SW480 (cell line): Measurements from ENCODE around the gene TRAPPC3L.
A peak's percentile ranks its signal among the peaks of the same experiment; 100 is the strongest.

Experiments used
- DNase-seq: peaks from one replicate; pipeline ENCODE4 v3.0.0-alpha.2; 2016; ENCODE audit warnings: low spot score

TRAPPC3L gene

DNA sequence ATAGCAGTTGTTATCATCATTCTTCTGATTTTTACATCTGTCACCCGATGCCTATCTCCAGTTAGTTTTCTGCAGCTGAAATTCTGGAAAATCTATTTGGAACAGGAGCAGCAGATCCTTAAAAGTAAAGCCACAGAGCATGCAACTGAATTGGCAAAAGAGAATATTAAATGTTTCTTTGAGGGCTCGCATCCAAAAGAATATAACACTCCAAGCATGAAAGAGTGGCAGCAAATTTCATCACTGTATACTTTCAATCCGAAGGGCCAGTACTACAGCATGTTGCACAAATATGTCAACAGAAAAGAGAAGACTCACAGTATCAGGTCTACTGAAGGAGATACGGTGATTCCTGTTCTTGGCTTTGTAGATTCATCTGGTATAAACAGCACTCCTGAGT, 82.2 kb downstream of the TRAPPC3L start:
- DNase-seq: no peak

DNA sequence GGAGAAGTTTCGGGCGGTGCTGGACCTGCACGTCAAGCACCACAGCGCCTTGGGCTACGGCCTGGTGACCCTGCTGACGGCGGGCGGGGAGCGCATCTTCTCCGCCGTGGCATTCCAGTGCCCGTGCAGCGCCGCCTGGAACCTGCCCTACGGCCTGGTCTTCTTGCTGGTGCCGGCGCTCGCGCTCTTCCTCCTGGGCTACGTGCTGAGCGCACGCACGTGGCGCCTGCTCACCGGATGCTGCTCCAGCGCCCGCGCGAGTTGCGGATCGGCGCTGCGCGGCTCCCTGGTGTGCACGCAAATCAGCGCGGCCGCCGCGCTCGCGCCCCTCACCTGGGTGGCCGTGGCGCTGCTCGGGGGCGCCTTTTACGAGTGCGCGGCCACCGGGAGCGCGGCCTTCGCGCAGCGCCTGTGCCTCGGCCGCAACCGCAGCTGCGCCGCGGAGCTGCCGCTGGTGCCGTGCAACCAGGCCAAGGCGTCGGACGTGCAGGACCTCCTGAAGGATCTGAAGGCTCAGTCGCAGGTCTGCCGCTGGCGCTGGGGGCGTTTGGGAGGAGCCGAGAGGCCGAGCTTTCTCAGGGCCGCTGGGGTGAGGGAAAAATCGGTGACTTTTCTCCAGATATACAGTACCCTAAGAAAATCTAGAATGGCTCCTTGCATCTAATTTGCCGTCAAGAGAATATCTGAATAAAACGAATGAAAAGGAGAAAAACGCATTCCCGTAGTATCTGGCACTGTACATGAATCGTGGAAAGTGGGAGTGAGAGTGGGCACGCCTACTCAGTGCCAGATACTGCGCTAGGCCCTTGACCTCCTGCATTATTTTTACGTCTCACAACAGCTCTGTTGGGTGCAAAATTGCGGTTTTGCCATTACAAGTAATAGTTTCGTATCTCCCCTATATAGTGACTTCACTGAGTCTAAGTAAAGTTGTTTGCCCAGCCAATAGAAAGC, 83.3 kb downstream of the TRAPPC3L start:
- DNase-seq: no peak

- no peak for DNase-seq
These were observed 84.1 kb downstream of the TRAPPC3L start, which contains the start of gene CALHM6 for GRCh38 chr6:116461331-116461931. Gene CALHM6 (plus strand): TSS chr6:116461375. CDS start chr6:116461930, 555 bp downstream.

GRCh38 chr6:116459927-116460326, 85.6 kb downstream of the TRAPPC3L start:
- DNase-seq: no peak

DNA sequence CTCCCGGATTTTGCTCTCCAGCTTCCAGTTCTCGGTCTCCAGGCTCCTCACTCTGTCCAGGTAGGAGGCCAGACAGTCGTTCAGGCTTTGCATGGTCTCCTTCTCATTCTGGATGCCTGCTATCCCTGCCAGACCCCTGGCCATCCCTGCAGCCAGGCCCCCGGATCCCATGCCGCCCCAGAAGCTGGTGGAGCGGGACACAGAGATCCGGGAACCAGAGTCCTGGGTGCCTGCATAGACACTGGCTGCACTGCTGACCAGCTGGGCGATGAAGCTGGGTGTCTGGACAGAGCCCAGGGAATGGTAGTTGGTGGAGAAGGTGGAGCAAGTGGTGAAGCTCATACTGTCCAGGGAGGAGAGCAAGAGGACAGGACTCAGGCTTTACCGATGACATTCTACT, 87.2 kb downstream of the TRAPPC3L start:
- DNase-seq: no peak

- no peak for DNase-seq
These were observed 88.6 kb downstream of the TRAPPC3L start for GRCh38 chr6:116456927-116457326.

DNA sequence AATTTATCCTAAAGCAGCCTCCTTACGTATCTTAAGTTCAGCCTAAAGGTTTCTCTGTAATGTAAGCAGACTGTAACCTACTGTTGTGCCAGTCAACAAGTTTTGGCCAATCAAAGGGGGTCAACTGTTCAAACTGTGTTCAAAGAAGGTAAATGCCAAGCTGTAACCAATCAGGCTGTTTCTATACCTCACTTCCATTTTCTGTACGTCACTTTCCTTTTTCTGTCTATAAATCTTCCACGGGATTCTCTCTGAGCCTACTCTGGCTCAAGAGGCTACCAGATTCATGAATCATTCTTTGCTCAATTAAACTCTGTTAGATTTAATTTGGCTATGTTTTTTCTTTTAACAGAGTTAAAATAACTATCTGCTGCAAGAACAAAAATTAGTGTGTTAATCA, 89.4 kb downstream of the TRAPPC3L start:
- no peak for DNase-seq

- no peak for DNase-seq
These were observed 93.0 kb downstream of the TRAPPC3L start for GRCh38 chr6:116452531-116452930.

DNA sequence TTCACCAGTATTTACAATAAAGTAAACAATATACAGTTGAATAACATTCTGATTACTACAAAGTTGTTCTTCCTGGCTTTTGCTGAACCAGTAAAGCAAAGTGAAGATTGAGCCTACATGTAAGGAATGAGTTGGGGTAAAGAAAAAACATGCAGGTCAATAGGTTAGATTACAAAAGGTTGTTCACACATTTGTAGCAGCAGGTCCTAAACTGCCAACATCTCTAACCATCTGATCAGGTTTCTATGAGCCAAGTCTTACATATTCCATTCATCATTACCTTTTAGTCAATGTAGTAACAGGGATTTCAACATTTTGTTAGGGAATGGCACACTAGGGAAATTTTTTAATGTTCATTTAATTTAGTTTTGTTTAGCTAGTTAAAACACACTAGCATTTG, 93.6 kb downstream of the TRAPPC3L start:
- DNase-seq: no peak

DNA sequence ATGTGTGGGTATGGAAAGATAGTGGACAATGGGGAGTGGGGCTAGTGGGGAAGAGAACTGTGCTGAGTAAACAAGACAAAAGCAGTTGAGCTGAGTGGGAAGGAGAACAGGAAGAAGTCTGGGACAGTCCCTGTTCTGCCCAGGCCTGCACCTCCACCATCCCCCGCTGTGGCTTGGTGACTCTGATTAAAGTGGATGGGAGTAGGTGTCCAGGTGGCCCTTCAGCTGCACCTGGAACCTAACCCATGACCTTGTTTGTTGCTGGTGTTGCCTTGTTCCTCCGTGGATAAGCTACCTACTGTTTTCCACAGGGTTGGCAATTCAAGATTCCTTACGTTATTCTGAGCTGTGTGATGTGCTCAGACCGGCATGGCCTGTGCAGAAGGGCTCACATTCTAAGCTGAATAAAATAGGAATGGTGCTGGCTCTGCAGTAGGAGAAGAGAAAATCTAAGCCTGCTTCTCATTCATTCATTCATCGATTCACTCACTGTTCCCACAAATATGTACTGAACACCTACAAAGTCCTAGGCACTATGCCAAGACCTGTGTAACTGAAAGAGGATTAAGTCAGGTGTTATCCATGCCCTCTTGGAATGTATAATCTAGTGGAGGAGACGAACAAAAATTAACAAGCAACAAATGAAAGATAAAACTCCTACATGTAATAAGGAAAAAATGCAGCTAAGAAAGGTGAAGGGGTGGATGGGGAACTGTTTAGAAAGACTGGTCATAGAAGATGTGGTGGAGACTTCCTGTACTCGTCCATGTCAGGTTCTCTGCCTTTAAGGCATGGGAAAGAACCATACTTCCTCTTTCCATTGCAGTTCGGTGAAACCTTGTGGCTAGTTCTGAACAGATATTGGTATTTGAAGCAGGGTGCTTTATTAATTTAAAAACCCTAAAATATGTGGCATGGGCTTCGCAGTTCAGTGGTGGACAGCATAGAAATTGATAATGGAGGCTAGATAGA, 94.4 kb downstream of the TRAPPC3L start:
- DNase-seq: no peak

DNA sequence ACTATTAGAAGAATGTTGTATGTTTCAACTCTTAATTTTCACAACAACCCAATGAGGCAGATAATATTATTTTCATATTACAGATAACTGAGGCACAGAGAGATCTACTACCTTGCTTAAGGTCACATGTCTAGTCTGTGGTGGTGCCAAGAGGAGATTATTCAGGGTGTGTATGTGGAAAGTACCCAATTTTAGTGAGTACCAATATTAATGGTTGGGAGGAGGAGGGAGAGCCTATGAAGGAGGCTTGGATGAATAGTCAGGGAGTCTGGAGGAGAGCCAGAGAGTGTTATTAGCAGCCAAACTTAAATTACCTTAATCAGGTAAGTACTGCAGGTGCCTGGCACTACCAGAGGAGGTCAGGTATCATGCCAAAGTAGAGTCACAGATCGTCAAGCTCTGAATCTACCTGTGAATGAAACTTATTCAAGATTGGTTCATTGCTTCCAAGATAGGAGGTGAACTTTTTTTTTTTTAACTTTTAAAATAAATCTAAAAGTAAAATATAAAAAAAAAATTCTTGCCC, 95.2 kb downstream of the TRAPPC3L start:
- no peak for DNase-seq

GRCh38 chr6:116449565-116449964, 95.9 kb downstream of the TRAPPC3L start:
- DNase-seq: no peak

- DNase-seq: peak; percentile 4
These were observed 97.9 kb downstream of the TRAPPC3L start for GRCh38 chr6:116447496-116448011.

DNA sequence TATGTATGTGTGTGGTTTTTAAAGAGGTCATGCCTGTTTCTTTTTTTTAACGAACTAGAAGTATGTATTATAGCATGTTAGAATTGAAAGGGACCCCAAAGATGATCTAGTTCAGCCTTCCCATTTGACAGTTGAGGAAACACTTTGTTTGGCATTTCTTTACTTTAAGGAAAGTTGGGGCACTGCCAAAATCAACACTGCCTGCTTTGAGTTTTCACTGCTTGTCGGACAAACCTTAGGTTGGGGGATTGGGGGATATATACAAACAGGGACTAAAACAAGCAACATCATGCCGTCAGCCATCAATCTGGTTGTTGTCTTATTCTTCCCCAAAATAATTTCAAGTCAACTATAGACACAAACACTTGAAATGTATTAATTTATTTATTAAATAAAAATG, 98.4 kb downstream of the TRAPPC3L start:
- DNase-seq: no peak

DNA sequence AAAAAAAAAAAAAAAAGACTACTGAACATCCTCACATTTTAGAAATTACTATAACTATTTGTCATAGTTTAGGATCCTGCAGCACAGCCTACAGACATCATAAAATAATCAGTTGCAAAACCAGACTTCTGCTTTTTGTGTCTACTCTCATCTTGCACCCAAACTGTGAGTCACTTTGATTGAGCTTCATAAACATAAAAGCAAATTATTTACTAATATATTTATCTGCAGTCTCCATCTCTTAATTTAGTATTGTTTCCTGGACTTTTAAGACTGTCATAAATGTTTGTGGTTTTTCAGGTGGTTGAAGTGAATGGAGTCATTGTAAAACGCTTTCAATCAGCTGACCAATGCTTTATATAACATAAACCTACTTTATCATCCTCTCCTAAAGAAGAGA, 99.1 kb downstream of the TRAPPC3L start:
- DNase-seq: peak; percentile 77

DNA sequence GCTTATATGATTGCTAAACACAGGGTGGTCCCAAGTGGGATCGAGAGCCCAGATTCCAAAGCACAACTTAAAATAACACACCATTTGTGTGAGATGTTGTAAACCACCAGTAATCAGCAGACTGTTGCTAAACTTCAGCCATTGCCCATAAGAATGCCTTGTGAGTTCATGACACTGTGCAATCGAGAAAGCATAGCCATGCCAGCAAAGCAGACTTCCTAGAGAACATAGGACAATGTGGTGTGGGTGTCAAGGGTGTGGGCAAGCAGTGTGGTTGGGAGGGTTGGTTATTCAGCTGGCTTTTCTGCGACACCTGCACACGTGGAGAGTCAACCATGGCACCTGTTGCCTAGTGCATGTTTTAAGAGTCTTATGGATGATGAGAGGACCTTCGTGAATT, 100.4 kb downstream of the TRAPPC3L start:
- peak; percentile 65 for DNase-seq
